SK-N-SH treated with all-trans-retinoic acid at 6 μM for 48 hours (cell line): ENCODE measurements around the gene COL15A1.

ENCODE experiments used
- ATAC-seq: fragments of 200-7000 bp; cut with Tn5 transposase; 3 replicates; pipeline ENCODE4 v1.9.1; 2020; ENCODE audit warnings: mild to moderate bottlenecking, moderate library complexity
- BACH2 ChIP-seq: fragments of 250-450 bp; sonication (Bioruptor Pico); IDR thresholded peaks from 2 replicates; pipeline ENCODE4 v1.9.0; 2021; ENCODE audit warnings: mild to moderate bottlenecking, borderline replicate concordance
- CSDC2 ChIP-seq: fragments of 250-450 bp; sonication (Bioruptor Pico); IDR thresholded peaks from 2 replicates; pipeline ENCODE4 v1.5.0; 2020; ENCODE audit warnings: mild to moderate bottlenecking, moderate library complexity
- ESRRG ChIP-seq: fragments of 250-450 bp; sonication (Bioruptor Pico); IDR thresholded peaks from 2 replicates; pipeline ENCODE4 v1.6.1; 2021; ENCODE audit warnings: mild to moderate bottlenecking
- ISL1 ChIP-seq: fragments of 250-450 bp; sonication (Bioruptor Pico); IDR thresholded peaks from 2 replicates; pipeline ENCODE4 v2.1.2; 2022; ENCODE audit warnings: mild to moderate bottlenecking, moderate library complexity
- OSR1 ChIP-seq: fragments of 250-450 bp; sonication (Bioruptor Pico); IDR thresholded peaks from 2 replicates; pipeline ENCODE4 v1.8.0; 2022; ENCODE audit warnings: moderate library complexity, mild to moderate bottlenecking, inconsistent platforms
- PPARA ChIP-seq: fragments of 250-450 bp; sonication (Bioruptor Pico); IDR thresholded peaks from 2 replicates; pipeline ENCODE4 v1.5.0; 2020; ENCODE audit warnings: mild to moderate bottlenecking, borderline replicate concordance
- RARB ChIP-seq: fragments of 250-450 bp; sonication (Bioruptor Pico); IDR thresholded peaks from 2 replicates; pipeline ENCODE4 v1.8.0; 2021; ENCODE audit warnings: mild to moderate bottlenecking, moderate library complexity
- SNAI2 ChIP-seq: fragments of 250-450 bp; sonication (Bioruptor Pico); IDR thresholded peaks from 2 replicates; pipeline ENCODE4 v1.5.0; 2020; ENCODE audit warnings: mild to moderate bottlenecking, moderate library complexity
- TCF4 ChIP-seq: fragments of 250-450 bp; sonication (Bioruptor Pico); IDR thresholded peaks from 2 replicates; pipeline ENCODE4 v1.8.0; 2021; ENCODE audit warnings: mild to moderate bottlenecking, moderate library complexity, borderline replicate concordance
- TOX ChIP-seq: fragments of 250-450 bp; sonication (Bioruptor Pico); IDR thresholded peaks from 2 replicates; pipeline ENCODE4 v1.8.0; 2021; ENCODE audit warnings: mild to moderate bottlenecking, moderate library complexity, borderline replicate concordance
- ZFP3 ChIP-seq: fragments of 250-450 bp; sonication (Bioruptor Pico); IDR thresholded peaks from 2 replicates; pipeline ENCODE4 v1.5.0; 2020; ENCODE audit warnings: mild to moderate bottlenecking, moderate library complexity
- ZFP30 ChIP-seq: fragments of 450-650 bp; formaldehyde crosslinking; IDR thresholded peaks from 2 replicates; pipeline ENCODE4 v1.5.0; 2022; ENCODE audit warnings: mild to moderate bottlenecking, moderate library complexity
- ZNF70 ChIP-seq: fragments of 450-650 bp; formaldehyde crosslinking; IDR thresholded peaks from 2 replicates; pipeline ENCODE4 v1.5.0; 2020; ENCODE audit warnings: mild to moderate bottlenecking, moderate library complexity
- ZNF8 ChIP-seq: fragments of 450-650 bp; formaldehyde crosslinking; IDR thresholded peaks from 2 replicates; pipeline ENCODE4 v1.5.0; 2020; ENCODE audit warnings: mild to moderate bottlenecking, moderate library complexity
- TF ChIP-seq, protein P1 (sequence below): fragments of 250-450 bp; sonication (Bioruptor Pico); IDR thresholded peaks from 2 replicates; pipeline ENCODE4 v1.5.1; 2021; ENCODE audit warnings: mild to moderate bottlenecking, moderate library complexity
- TF ChIP-seq, protein P2 (sequence below): fragments of 250-450 bp; sonication (Bioruptor Pico); IDR thresholded peaks from 2 replicates; pipeline ENCODE4 v1.5.1; 2020; ENCODE audit warnings: low read depth, mild to moderate bottlenecking, moderate library complexity
- TF ChIP-seq, protein P3 (sequence below): fragments of 250-450 bp; sonication (Bioruptor Pico); IDR thresholded peaks from 2 replicates; pipeline ENCODE4 v1.8.0; 2020; ENCODE audit warnings: mild to moderate bottlenecking, moderate library complexity, borderline replicate concordance
- TF ChIP-seq, protein P4 (sequence below): fragments of 250-450 bp; sonication (Bioruptor Pico); IDR thresholded peaks from 2 replicates; pipeline ENCODE4 v1.8.0; 2021; ENCODE audit warnings: low read depth, mild to moderate bottlenecking, moderate library complexity, borderline replicate concordance

The COL15A1 gene

DNA sequence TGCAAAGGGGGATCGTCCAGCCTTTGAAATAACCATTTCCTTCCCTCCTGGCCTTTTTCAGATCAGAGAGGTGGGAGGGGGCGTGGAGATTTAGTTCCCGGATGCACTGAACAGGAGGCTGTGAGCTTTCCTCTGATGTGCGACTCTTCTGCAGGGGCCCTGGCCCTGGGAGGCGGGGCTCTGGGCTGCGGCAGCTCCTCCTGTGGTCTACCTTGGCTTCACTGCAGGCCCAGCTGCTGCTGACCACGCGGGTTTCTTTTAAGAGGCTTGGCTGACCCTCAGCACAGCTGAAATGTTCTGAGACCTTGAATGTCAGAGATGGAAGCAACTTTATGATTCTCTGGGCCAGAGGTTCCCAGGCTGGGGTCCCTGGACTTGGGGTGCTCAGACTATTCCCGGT, 27.0 kb upstream of the COL15A1 start:
- no peak for ATAC-seq
- TF ChIP-seq, protein P1, sequence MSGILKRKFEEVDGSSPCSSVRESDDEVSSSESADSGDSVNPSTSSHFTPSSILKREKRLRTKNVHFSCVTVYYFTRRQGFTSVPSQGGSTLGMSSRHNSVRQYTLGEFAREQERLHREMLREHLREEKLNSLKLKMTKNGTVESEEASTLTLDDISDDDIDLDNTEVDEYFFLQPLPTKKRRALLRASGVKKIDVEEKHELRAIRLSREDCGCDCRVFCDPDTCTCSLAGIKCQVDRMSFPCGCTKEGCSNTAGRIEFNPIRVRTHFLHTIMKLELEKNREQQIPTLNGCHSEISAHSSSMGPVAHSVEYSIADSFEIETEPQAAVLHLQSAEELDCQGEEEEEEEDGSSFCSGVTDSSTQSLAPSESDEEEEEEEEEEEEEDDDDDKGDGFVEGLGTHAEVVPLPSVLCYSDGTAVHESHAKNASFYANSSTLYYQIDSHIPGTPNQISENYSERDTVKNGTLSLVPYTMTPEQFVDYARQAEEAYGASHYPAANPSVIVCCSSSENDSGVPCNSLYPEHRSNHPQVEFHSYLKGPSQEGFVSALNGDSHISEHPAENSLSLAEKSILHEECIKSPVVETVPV = no peak
- TF ChIP-seq OSR1 (CRISPR knock-in tag) = no peak
- TF ChIP-seq SNAI2 (CRISPR knock-in tag) = no peak
- no peak for TF ChIP-seq ESRRG (CRISPR knock-in tag)
- TF ChIP-seq TCF4 (CRISPR knock-in tag) = no peak
- TF ChIP-seq ZNF70 (CRISPR knock-in tag) = no peak
- no peak for TF ChIP-seq ZFP3 (CRISPR knock-in tag)
- TF ChIP-seq, protein P2, sequence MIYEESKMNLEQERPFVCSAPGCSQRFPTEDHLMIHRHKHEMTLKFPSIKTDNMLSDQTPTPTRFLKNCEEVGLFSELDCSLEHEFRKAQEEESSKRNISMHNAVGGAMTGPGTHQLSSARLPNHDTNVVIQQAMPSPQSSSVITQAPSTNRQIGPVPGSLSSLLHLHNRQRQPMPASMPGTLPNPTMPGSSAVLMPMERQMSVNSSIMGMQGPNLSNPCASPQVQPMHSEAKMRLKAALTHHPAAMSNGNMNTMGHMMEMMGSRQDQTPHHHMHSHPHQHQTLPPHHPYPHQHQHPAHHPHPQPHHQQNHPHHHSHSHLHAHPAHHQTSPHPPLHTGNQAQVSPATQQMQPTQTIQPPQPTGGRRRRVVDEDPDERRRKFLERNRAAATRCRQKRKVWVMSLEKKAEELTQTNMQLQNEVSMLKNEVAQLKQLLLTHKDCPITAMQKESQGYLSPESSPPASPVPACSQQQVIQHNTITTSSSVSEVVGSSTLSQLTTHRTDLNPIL (CRISPR knock-in tag) = no peak
- TF ChIP-seq ISL1 (CRISPR knock-in tag) = no peak
- TF ChIP-seq, protein P3, sequence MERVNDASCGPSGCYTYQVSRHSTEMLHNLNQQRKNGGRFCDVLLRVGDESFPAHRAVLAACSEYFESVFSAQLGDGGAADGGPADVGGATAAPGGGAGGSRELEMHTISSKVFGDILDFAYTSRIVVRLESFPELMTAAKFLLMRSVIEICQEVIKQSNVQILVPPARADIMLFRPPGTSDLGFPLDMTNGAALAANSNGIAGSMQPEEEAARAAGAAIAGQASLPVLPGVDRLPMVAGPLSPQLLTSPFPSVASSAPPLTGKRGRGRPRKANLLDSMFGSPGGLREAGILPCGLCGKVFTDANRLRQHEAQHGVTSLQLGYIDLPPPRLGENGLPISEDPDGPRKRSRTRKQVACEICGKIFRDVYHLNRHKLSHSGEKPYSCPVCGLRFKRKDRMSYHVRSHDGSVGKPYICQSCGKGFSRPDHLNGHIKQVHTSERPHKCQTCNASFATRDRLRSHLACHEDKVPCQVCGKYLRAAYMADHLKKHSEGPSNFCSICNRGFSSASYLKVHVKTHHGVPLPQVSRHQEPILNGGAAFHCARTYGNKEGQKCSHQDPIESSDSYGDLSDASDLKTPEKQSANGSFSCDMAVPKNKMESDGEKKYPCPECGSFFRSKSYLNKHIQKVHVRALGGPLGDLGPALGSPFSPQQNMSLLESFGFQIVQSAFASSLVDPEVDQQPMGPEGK (CRISPR knock-in tag) = no peak
- TF ChIP-seq CSDC2 (CRISPR knock-in tag) = no peak
- TF ChIP-seq, protein P4, sequence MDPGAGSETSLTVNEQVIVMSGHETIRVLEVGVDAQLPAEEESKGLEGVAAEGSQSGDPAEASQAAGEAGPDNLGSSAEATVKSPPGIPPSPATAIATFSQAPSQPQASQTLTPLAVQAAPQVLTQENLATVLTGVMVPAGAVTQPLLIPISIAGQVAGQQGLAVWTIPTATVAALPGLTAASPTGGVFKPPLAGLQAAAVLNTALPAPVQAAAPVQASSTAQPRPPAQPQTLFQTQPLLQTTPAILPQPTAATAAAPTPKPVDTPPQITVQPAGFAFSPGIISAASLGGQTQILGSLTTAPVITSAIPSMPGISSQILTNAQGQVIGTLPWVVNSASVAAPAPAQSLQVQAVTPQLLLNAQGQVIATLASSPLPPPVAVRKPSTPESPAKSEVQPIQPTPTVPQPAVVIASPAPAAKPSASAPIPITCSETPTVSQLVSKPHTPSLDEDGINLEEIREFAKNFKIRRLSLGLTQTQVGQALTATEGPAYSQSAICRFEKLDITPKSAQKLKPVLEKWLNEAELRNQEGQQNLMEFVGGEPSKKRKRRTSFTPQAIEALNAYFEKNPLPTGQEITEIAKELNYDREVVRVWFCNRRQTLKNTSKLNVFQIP (CRISPR knock-in tag) = no peak
- no peak for TF ChIP-seq BACH2 (CRISPR knock-in tag)
- TF ChIP-seq ZNF8 (CRISPR knock-in tag) = no peak
- TF ChIP-seq ZFP30 (CRISPR knock-in tag) = no peak
- no peak for TF ChIP-seq RARB (CRISPR knock-in tag)

DNA sequence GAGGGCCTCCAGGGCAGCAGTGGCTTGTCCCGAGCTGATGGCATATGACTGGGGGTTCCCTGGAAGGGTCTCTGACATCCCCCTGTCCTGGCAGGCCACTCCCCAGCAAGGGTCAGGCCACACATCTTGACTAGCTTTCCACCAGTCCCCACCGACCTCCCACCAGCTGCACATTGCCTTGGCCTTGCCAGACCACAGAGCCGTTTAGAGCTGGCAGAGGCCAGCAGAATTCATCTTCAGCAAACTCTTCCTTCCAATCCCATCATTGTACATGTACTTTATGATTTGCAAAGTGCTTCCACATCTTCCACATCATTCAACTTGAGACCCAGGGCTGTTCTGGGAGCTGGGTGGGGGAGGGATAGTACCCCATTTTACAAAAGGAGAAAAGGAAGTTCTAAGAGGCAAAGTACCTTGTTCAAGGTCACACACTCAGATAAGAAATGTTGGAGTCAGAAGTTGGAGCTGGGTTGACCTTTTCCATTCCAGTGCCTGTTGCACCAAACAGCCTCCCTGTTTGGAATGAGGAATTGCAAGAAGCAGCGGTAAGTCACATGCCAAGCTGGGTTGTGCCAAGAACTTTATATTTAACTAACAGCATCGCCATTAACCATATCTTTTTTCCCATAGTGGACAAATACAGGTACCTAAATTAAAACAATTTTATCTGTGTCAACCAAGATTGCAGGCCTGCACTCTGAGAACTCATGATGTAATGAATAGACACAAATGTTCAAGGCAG, 25.8 kb upstream of the COL15A1 start:
- TF ChIP-seq TOX (CRISPR knock-in tag) (no peak), PPARA (CRISPR knock-in tag) (no peak), ZFP30 (CRISPR knock-in tag) (no peak), SNAI2 (CRISPR knock-in tag) (no peak)
- TF ChIP-seq, protein P2 (CRISPR knock-in tag) = no peak
- TF ChIP-seq, protein P1 = no peak
- TF ChIP-seq, protein P3 (CRISPR knock-in tag) = no peak
- no peak for ATAC-seq
